Ishikawa (cell line): ENCODE data around the gene PDE4D.

Experiments
- CEBPB ChIP-seq: IDR thresholded peaks from 2 replicates; pipeline ENCODE4 v1.6.1; 2012
- CREB1 ChIP-seq: IDR thresholded peaks from 2 replicates; pipeline ENCODE4 v1.6.1; 2012; ENCODE audit warnings: low read depth
- EGR1 ChIP-seq: IDR thresholded peaks from 2 replicates; pipeline ENCODE4 v1.6.1; 2012
- EP300 ChIP-seq: IDR thresholded peaks from 2 replicates; pipeline ENCODE4 v1.6.1; 2012; ENCODE audit warnings: borderline replicate concordance
- FOXM1 ChIP-seq: IDR thresholded peaks from 2 replicates; pipeline ENCODE4 v1.6.1; 2012; ENCODE audit warnings: low read depth, borderline replicate concordance
- MAX ChIP-seq: IDR thresholded peaks from 2 replicates; pipeline ENCODE4 v1.6.1; 2012
- NFIC ChIP-seq: IDR thresholded peaks from 2 replicates; pipeline ENCODE4 v1.6.1; 2012
- RAD21 ChIP-seq: IDR thresholded peaks from 2 replicates; pipeline ENCODE4 v1.6.1; 2012; ENCODE audit warnings: low read depth
- REST ChIP-seq: IDR thresholded peaks from 2 replicates; pipeline ENCODE4 v1.6.1; 2012; ENCODE audit warnings: low read depth, mild to moderate bottlenecking
- TAF1 ChIP-seq: IDR thresholded peaks from 2 replicates; pipeline ENCODE4 v1.6.1; 2012; ENCODE audit warnings: low read depth, mild to moderate bottlenecking
- TCF12 ChIP-seq: IDR thresholded peaks from 2 replicates; pipeline ENCODE4 v1.6.1; 2012; ENCODE audit warnings: low read depth
- TEAD4 ChIP-seq: IDR thresholded peaks from 2 replicates; pipeline ENCODE4 v1.6.1; 2012
- YY1 ChIP-seq: IDR thresholded peaks from 2 replicates; pipeline ENCODE4 v1.6.1; 2012; ENCODE audit warnings: low read depth
- ZBTB7A ChIP-seq: IDR thresholded peaks from 2 replicates; pipeline ENCODE4 v1.6.1; 2012; ENCODE audit warnings: low read depth
- TF ChIP-seq, protein P1 (sequence below): IDR thresholded peaks from 2 replicates; pipeline ENCODE4 v1.6.1; 2012

PDE4D gene

DNA sequence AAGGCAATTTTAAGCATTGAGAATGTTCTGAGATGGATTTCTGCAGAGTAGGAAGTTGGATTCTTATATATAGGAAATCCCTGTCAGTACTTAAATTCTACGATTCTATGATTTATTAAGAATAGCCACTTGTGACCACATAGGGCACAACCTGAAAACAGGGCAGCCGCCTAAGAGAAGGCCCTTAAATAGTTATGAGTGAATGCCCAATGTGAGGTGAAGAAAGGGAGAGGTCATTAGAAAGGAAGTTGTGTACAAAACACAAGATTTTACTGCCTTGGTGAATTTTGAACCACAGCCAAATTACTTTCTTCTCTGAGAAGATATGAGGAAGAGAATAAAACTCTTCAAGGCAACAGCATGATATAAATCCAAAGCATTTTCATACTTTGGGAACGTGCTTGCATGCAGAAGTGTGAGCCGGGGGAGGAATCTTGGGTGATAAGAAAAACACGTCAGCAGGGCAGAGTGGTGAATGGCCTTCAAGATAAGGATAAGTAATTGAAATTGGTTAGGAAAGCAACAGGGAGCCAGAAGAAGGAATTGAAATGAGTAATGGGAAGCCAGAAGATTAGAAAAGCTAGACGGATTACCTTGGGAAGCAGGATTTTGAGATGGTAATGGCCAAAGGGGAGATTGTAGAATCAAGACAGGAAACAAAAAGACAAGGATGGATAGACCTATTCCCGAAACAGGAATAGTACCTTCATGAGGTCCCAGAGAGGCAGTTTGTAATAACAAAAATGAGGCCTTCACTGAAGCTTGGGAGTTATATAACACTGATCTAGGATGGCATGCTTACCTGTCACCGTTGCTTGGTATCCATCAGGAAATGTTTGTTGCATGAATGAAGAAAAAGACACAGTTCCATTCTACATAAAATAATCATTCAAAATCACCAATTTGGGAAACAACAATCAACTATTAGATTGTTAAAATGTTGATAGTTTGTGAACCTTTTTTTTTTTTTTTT lies 244.3 kb downstream of the PDE4D start:
- TF ChIP-seq, protein P1, sequence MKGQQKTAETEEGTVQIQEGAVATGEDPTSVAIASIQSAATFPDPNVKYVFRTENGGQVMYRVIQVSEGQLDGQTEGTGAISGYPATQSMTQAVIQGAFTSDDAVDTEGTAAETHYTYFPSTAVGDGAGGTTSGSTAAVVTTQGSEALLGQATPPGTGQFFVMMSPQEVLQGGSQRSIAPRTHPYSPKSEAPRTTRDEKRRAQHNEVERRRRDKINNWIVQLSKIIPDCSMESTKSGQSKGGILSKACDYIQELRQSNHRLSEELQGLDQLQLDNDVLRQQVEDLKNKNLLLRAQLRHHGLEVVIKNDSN, result no peak
- no peak for TF ChIP-seq TEAD4
- no peak for TF ChIP-seq NFIC
- no peak for TF ChIP-seq ZBTB7A
- no peak for TF ChIP-seq EP300
- TF ChIP-seq TCF12, result no peak

GRCh38 chr5:59648038-59648831 lies 245.3 kb downstream of the PDE4D start:
- TF ChIP-seq EP300 (no peak), CREB1 (no peak), TCF12 (no peak), YY1 (no peak), TEAD4 (no peak), CEBPB (no peak), NFIC (no peak)
- TF ChIP-seq, protein P1, result no peak

DNA sequence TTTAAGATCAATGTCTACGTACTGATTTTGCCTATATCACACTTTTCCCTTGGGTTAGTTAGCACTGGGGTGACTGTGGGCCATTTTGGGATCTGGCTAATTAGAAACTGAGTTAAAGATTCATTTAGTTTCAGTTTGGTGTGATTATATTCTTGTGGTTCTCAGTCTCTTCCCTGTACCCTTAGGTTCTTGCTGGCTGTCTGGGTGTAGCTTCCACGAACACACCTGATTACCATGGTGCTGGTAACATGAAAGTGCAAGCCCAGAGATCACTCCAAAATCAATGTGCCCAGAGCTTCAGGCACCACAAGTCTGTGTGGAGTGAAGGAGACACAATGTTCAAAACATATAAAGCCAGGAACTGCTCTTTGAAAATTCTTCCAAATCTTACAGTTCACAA lies 248.1 kb downstream of the PDE4D start:
- no peak for TF ChIP-seq TAF1
- no peak for TF ChIP-seq FOXM1
- TF ChIP-seq CREB1, result no peak
- TF ChIP-seq, protein P1, result no peak
- no peak for TF ChIP-seq EGR1
- TF ChIP-seq RAD21, result no peak
- TF ChIP-seq YY1, result no peak
- no peak for TF ChIP-seq EP300
- TF ChIP-seq CEBPB, result no peak
- no peak for TF ChIP-seq TCF12
- no peak for TF ChIP-seq ZBTB7A
- TF ChIP-seq TEAD4, result no peak
- TF ChIP-seq NFIC, result no peak

DNA sequence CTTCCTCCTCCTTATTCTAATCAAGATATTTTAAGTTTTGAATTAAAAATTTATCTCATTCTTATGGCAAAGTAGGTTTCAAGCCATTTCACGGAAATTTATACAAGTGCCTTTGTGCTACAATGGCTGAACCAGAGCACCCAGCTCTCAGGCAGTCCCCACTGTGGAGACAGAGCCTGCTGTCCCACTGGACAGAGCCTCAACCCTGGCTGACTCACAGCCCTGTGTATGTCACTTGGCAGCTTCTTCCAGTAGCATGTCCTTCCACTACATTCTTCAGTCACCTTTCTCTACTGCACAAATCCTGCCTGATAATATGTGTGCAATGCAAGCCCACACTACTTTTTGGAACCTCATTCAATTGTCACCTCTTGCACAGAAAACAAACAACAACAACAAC lies 253.1 kb downstream of the PDE4D start:
- TF ChIP-seq, protein P1, result no peak
- TF ChIP-seq TEAD4 (no peak), FOXM1 (no peak), MAX (no peak), RAD21 (no peak)

GRCh38 chr5:59637884-59638580 lies 255.5 kb downstream of the PDE4D start:
- TF ChIP-seq TEAD4 (no peak), TCF12 (no peak)

- TF ChIP-seq TAF1, result no peak
- TF ChIP-seq, protein P1, result no peak
- no peak for TF ChIP-seq MAX
- TF ChIP-seq REST, result no peak
- no peak for TF ChIP-seq ZBTB7A
- no peak for TF ChIP-seq NFIC
- no peak for TF ChIP-seq CREB1
- TF ChIP-seq CEBPB, result no peak
Observed at GRCh38 chr5:59629561-59629960, 264.0 kb downstream of the PDE4D start.
